ENCODE results near the gene FAM193A.

- TF ChIP-seq CTCF (conservative IDR thresholded peaks at IDR 0.05; ENCODE audit: low read depth, low read length) = no peak
- no peak for TF ChIP-seq EZH2 (IDR thresholded peaks at IDR 0.05; ENCODE audit: borderline replicate concordance, low read depth, low read length, poor library complexity, severe bottlenecking)
These were observed 62.3 kb downstream of the FAM193A start for GRCh38 chr4:2598511-2599303.
